G401 (cell line): Measurements from ENCODE around the gene BHMT. TPM values are rescaled to one million over a fixed set of nuclear protein-coding genes. Genes with fewer than 3 reads are reported as not detected.

Experiments
- DNase-seq: peaks from one replicate; pipeline ENCODE4 v3.0.0-alpha.2; 2015; ENCODE audit warnings: low spot score
- in situ Hi-C: cut with HindIII; loops from 2 replicates; pipeline ENCODE4 v1.10.0; 2016; ENCODE audit warnings: low sequenced_read_pairs, mixed read lengths
- total RNA-seq: library from RNA; depleted of rRNA; stranded (reverse); fragments of >200 nt; shearing (Covaris generic); gene quantifications from 2 replicates; pipeline ENCODE4 v1.2.3, GENCODE V29; 2014

BHMT gene
- total RNA-seq, 1 experiment from 2014 or later = not detected

GRCh38 chr5:79109527-79110492 is 1.8 kb upstream of the BHMT start:
- in situ Hi-C loops = no loop called here
- DNase-seq = no peak

- no peak for DNase-seq
- in situ Hi-C loops = no loop called here
These were observed 522 bp downstream of the BHMT start for GRCh38 chr5:79111960-79112702.

- DNase-seq = no peak
- in situ Hi-C loops = no loop called here
These were observed 1.1 kb downstream of the BHMT start for GRCh38 chr5:79112703-79113058.

- in situ Hi-C loops = no loop called here
- DNase-seq = no peak
These were observed 7.9 kb downstream of the BHMT start for GRCh38 chr5:79119486-79119885.

GRCh38 chr5:79120221-79120620 is 8.6 kb downstream of the BHMT start:
- no peak for DNase-seq
- in situ Hi-C loops = no loop called here

GRCh38 chr5:79122973-79123372 is 11.4 kb downstream of the BHMT start:
- in situ Hi-C loops = no loop called here
- no peak for DNase-seq

GRCh38 chr5:79124607-79125006 is 13.0 kb downstream of the BHMT start:
- no peak for DNase-seq

GRCh38 chr5:79130781-79131180 is 19.2 kb downstream of the BHMT start:
- in situ Hi-C loops = no loop called here
- DNase-seq = no peak

More at GRCh38 chr5:79124607-79125006, 13.0 kb downstream of the BHMT start:
- in situ Hi-C loops = no loop called here

- peak; percentile 56 for DNase-seq
- in situ Hi-C loops = no loop called here
These were observed 21.6 kb downstream of the BHMT start for GRCh38 chr5:79133121-79133656.

GRCh38 chr5:79133657-79134451 is 22.2 kb downstream of the BHMT start:
- peak; percentile 75 for DNase-seq
- in situ Hi-C loops = no loop called here

- DNase-seq = no peak
- in situ Hi-C loops = no loop called here
These were observed 24.4 kb downstream of the BHMT start for GRCh38 chr5:79135790-79136553.

GRCh38 chr5:79136618-79137017 is 25.0 kb downstream of the BHMT start:
- no peak for DNase-seq
- in situ Hi-C loops = no loop called here

- in situ Hi-C loops = no loop called here
These were observed 28.9 kb downstream of the BHMT start for GRCh38 chr5:79140553-79140952.

GRCh38 chr5:79143684-79144379 is 32.2 kb downstream of the BHMT start:
- no peak for DNase-seq
- in situ Hi-C loops = no loop called here

More at GRCh38 chr5:79140553-79140952, 28.9 kb downstream of the BHMT start:
- no peak for DNase-seq

GRCh38 chr5:79147076-79147475 is 35.5 kb downstream of the BHMT start:
- in situ Hi-C loops = no loop called here
- no peak for DNase-seq

- no peak for DNase-seq
- in situ Hi-C loops = no loop called here
These were observed 37.8 kb downstream of the BHMT start for GRCh38 chr5:79149433-79149832.

GRCh38 chr5:79151942-79152671 is 40.5 kb downstream of the BHMT start:
- in situ Hi-C loops = no loop called here
- no peak for DNase-seq
